GM23338 (cell line): ENCODE measurements around the gene NLRP6. TPM values are rescaled to one million over a fixed set of nuclear protein-coding genes. Genes with fewer than 3 reads are reported as not detected.

Experiments
- ATAC-seq: fragments of 200-7000 bp; cut with Tn5 transposase; 3 replicates; pipeline ENCODE4 v1.9.1; 2020
- DNase-seq: peaks from one replicate; pipeline ENCODE4 v3.0.0-alpha.2; 2015; ENCODE audit warnings: low spot score
- H2AFZ ChIP-seq: fragments of 200-600 bp; sonication (generic); 2 replicates; pipeline ENCODE4 v1.8.0; 2016; ENCODE audit warnings: antibody characterized with exemption, mild to moderate bottlenecking, moderate library complexity
- H3F3A ChIP-seq: fragments of 200-600 bp; sonication (generic); replicated peaks from 2 replicates; pipeline ENCODE4 v1.8.0; 2017; ENCODE audit warnings: antibody characterized with exemption, mixed run types, low read depth
- H3K27ac ChIP-seq: fragments of 200-600 bp; sonication (generic); 2 replicates; pipeline ENCODE4 v1.6.1; 2016; ENCODE audit warnings: low read depth
- H3K27me3 ChIP-seq: fragments of 200-600 bp; sonication (generic); 2 replicates; pipeline ENCODE4 v1.8.0; 2016; ENCODE audit warnings: mild to moderate bottlenecking, mixed run types, moderate library complexity; ENCODE audit not compliant: insufficient read depth
- H3K36me3 ChIP-seq: fragments of 200-600 bp; sonication (generic); 2 replicates; pipeline ENCODE4 v1.8.0; 2016; ENCODE audit warnings: mild to moderate bottlenecking; ENCODE audit not compliant: insufficient read depth
- H3K4me1 ChIP-seq: fragments of 200-600 bp; sonication (generic); 2 replicates; pipeline ENCODE4 v1.8.0; 2016; ENCODE audit warnings: mild to moderate bottlenecking, moderate library complexity; ENCODE audit not compliant: insufficient read depth
- H3K4me2 ChIP-seq: fragments of 200-600 bp; sonication (generic); 2 replicates; pipeline ENCODE4 v1.7.1; 2017; ENCODE audit warnings: mixed run types
- H3K4me3 ChIP-seq: fragments of 200-600 bp; sonication (generic); 2 replicates; pipeline ENCODE4 v1.6.1; 2016; ENCODE audit warnings: mixed run types
- H3K79me2 ChIP-seq: fragments of 200-600 bp; sonication (generic); replicated peaks from 2 replicates; pipeline ENCODE4 v1.8.0; 2017; ENCODE audit warnings: mild to moderate bottlenecking; ENCODE audit not compliant: insufficient read depth
- H3K9me2 ChIP-seq: fragments of 200-600 bp; sonication (generic); 2 replicates; pipeline ENCODE4 v1.8.0; 2017; ENCODE audit not compliant: insufficient read depth
- H4K20me1 ChIP-seq: fragments of 200-600 bp; sonication (generic); replicated peaks from 2 replicates; pipeline ENCODE4 v1.8.0; 2017; ENCODE audit warnings: mild to moderate bottlenecking; ENCODE audit not compliant: insufficient read depth
- H3K27ac Mint-ChIP-seq: 2 replicates; pipeline ENCODE4 v1.8.0; 2020; ENCODE audit warnings: inconsistent platforms, mild to moderate bottlenecking, moderate library complexity, mixed read lengths
- H3K27me3 Mint-ChIP-seq: 3 replicates; pipeline ENCODE4 v1.8.0; 2022; ENCODE audit warnings: low read depth, mild to moderate bottlenecking, moderate library complexity, mixed read lengths, inconsistent platforms; ENCODE audit not compliant: insufficient read depth, poor library complexity
- H3K36me3 Mint-ChIP-seq: 3 replicates; pipeline ENCODE4 v1.8.0; 2021; ENCODE audit warnings: low read depth, mild to moderate bottlenecking, inconsistent platforms, moderate library complexity, mixed read lengths
- H3K4me1 Mint-ChIP-seq: 3 replicates; pipeline ENCODE4 v1.8.0; 2020; ENCODE audit warnings: mild to moderate bottlenecking, inconsistent platforms, mixed read lengths
- H3K4me3 Mint-ChIP-seq: 3 replicates; pipeline ENCODE4 v1.8.0; 2021; ENCODE audit warnings: moderate library complexity, mild to moderate bottlenecking, inconsistent platforms, mixed read lengths
- H3K9me3 Mint-ChIP-seq: 3 replicates; pipeline ENCODE4 v1.8.0; 2020; ENCODE audit warnings: moderate library complexity, mild to moderate bottlenecking, inconsistent platforms, mixed read lengths
- EZH2 ChIP-seq: fragments of 200-600 bp; sonication (generic); IDR thresholded peaks from one replicate; pipeline ENCODE4 v1.8.0; 2017; ENCODE audit warnings: antibody characterized with exemption, mild to moderate bottlenecking, low read depth; ENCODE audit not compliant: unreplicated experiment
- JUNB ChIP-seq: IDR thresholded peaks from one replicate; pipeline ENCODE4 v1.6.1; 2016; ENCODE audit warnings: antibody characterized with exemption; ENCODE audit not compliant: unreplicated experiment
- REST ChIP-seq: IDR thresholded peaks from one replicate; pipeline ENCODE4 v1.6.1; 2018; ENCODE audit warnings: antibody characterized with exemption; ENCODE audit not compliant: unreplicated experiment
- STAT1 ChIP-seq: IDR thresholded peaks from one replicate; pipeline ENCODE4 v1.6.1; 2016; ENCODE audit warnings: antibody characterized with exemption; ENCODE audit not compliant: unreplicated experiment
- ZNF114 ChIP-seq: fragments of 250-450 bp; sonication (Bioruptor Pico); IDR thresholded peaks from 2 replicates; pipeline ENCODE4 v1.5.0; 2020; ENCODE audit warnings: mild to moderate bottlenecking, moderate library complexity
- ZNF462 ChIP-seq: fragments of 250-450 bp; sonication (Bioruptor Pico); IDR thresholded peaks from 2 replicates; pipeline ENCODE4 v1.5.0; 2020; ENCODE audit warnings: mild to moderate bottlenecking, moderate library complexity
- polyA plus RNA-seq: library from polyadenylated mRNA; unstranded; fragments of >200 nt; fragmentation: Nextera tagmentation; extraction: Ambion mirVana; gene quantifications from 2 replicates; pipeline ENCODE4 v1.2.1, GENCODE V29; 2016
- total RNA-seq: library from RNA; depleted of rRNA; stranded (reverse); fragments of >200 nt; shearing (Covaris generic); gene quantifications from 2 replicates; pipeline ENCODE4 v1.2.3, GENCODE V29; 2014

Gene NLRP6
- total and polyA plus RNA-seq, 2 experiments from 2014 or later = 0.15 to 0.73 TPM

- Histone ChIP-seq H3K36me3 (no peaks in the 10 kb centered on the region), H3K9me2 (no peaks in the 10 kb centered on the region), H4K20me1 (no peaks in the 10 kb centered on the region), H3K27me3 (peaks cover 35% of the 10 kb centered on the region), H3F3A (no peaks in the 10 kb centered on the region; the same call in 1 of the 2 replicates), H3K79me2 (no peaks in the 10 kb centered on the region), H3K4me1 (no peaks in the 10 kb centered on the region), H3K27ac (no peak overlapping the region), H3K4me3 (no peak overlapping the region), H3K4me2 (no peak overlapping the region), H2AFZ (no peak overlapping the region)
- Mint-ChIP-seq H3K4me1 (peaks cover 17% of the 10 kb centered on the region; the same call in 2 of the 3 replicates), H3K9me3 (no peaks in the 10 kb centered on the region), H3K27me3 (peaks cover 31% of the 10 kb centered on the region), H3K36me3 (no peaks in the 10 kb centered on the region), H3K27ac (no peak overlapping the region), H3K4me3 (no peak overlapping the region)
- TF ChIP-seq STAT1 (no peak), ZNF462 (no peak), ZNF114 (no peak), REST (no peak), EZH2 (no peak), JUNB (no peak)
- DNase-seq = no peak
- ATAC-seq = no peak
Measured at GRCh38 chr11:276219-276618, 2.0 kb upstream of the NLRP6 start.
